ENCODE results near the gene RPN2.

The RPN2 gene

DNA sequence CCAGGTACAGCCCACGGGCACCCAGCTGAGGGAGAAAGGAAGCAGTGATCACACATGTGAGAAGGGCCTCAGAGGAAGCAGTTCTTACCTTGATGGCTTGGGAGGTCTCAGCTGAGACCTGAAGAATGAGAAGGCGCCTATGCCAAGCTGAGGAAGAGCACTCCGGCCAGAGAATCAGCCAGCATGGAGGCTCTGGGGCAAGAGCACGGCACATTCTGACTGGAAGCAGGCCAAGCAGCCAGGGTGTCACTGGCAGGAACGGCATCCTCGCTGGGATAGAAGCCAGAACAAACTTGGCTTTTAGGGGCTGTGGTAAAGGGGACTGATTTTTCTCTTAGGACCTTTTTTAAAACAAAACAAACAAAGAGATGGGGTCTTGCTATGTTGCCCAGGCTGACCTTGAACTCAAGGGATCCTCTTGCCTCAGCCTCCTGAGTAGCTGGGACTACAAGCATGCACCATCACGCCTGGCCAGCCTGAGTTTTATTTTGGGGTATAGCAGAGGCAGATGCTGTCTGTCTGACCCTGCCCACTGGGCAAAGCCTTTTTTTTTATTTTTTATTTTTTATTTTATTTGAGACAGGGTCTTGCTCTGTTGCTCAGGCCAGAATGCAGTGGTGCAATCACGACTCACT lies 64.9 kb downstream of the RPN2 start:
- DNase-seq = peak; percentile 39

DNA sequence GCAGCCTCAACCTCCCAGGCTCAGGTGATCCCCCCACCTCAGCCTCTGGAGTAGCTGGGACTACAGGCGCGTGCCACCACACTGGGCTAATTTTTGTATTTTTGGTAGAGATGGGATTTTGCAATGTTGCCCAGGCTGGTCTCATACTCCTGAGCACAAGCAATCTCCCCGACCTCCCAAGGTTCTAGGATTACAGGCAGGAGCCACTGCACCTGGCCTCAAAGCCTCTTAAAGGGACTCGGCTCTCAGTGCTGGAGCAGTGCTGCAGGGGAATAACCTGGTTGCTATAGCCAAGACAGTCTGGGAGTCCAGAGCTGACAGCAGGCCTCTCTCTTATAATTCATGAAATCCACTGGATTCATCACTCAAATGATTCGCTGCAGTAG lies 65.4 kb downstream of the RPN2 start:
- DNase-seq = no peak

DNA sequence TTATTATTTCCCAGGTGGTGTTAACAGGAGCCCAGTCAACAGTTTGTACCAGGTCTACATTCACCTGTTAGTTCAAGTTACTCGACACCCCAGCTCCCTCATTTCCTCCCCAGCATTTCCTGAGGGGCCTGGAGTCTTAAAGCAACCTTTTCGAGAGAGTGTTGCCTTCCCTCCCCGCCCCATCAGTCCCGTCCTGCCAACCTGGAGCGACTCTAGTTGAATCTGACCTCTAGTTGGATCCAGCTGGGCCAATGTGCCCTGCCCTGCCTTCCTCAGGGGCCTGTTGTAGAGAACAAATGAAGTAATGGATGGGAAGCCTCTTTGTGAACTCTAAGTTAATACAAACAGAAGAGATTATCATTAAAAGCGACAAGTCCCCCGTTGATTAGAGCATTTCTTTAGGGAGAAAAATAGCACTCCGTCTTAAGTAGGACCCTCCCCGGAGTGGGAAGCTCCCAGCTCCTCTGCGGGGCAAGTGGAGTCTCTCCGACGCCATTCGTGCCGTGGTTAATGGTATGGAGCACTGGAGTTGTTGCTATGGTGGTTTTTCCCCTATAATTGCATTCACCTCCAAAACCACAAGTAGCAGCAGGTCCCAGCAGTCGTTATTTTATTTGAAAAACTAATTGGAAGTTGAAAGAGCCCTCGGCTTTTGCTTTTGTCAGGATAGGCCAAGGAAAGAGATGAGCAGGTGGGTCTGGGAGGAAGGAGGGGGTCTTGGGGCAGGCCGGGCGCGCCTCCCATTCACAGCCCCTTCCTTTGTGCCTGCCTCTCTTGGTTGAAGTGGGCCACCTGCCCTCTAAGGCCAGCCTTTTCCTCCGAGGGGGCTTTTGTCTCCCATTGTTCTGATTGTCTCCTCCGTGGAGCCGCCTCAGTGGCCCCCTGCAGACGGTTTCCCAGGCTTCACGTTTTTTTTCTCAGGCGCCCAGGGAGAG lies 66.4 kb downstream of the RPN2 start:
- no peak for DNase-seq

DNA sequence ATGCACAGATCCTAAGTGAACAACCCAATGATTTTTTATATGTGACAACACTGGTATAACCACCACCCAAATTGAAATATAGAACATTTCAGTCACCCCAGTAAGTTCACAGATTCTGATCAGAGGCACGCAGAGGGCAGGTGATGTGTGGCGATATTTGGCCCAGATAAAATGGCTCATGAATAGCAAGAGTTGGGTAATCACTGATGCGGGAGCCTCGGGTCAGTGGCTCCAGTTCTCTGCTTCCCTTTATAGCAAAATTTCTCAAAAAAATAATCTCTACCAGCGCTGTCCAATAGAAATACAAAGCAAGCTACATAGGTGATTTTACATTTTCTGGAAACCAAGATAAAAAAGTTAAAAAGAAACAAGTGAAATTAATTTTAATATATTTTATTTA lies 67.6 kb downstream of the RPN2 start:
- DNase-seq = no peak

GRCh38 chr20:37247547-37247946 lies 68.4 kb downstream of the RPN2 start:
- no peak for DNase-seq

GRCh38 chr20:37249304-37249703 lies 70.2 kb downstream of the RPN2 start:
- DNase-seq = no peak

GRCh38 chr20:37251825-37252477 lies 72.8 kb downstream of the RPN2 start:
- no peak for DNase-seq

- no peak for DNase-seq
These were observed 74.0 kb downstream of the RPN2 start for GRCh38 chr20:37253087-37253486.

GRCh38 chr20:37254114-37254878 lies 75.2 kb downstream of the RPN2 start:
- no peak for DNase-seq

DNA sequence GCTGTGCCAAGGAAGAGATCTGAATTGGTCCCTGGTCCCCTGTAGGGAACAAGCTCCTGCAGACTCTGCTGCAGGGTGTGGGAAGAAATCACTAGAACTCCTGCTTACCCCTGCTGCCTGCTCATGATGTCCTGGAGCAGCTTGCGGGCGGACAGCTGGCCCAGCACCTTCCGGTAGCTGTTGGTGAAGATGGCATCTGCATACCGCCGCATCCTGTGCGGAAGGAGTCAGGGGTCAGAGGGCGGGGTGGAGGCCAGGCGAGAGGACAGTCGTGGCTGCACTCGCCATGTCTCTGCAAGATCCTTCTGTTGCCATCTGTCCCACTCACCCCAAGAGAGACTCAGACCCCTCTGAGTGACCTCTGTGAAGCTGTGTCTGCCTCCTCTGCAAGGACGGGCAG lies 77.2 kb downstream of the RPN2 start:
- no peak for DNase-seq

- DNase-seq = no peak
These were observed 78.4 kb downstream of the RPN2 start for GRCh38 chr20:37257530-37257929.

DNA sequence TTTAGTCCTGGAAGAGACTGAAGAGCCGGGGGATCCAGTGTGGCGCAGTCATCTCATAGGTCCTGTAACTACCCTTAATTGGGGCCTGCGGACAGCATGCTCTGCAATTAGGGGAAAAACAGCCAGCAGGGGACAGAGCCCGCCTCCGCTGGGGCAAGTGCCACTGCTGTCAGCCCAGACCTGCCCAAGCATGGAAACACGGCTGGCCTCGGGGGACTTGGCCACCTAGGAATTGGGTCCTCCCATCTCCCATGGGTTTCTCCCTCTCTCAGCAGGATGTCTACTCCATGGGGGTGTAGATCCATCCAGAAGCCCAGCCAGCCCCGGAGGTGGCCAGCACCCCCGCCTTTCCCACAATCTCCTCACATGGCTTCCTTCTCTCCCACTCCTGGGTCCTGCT lies 78.9 kb downstream of the RPN2 start:
- peak; percentile 44 for DNase-seq

DNA sequence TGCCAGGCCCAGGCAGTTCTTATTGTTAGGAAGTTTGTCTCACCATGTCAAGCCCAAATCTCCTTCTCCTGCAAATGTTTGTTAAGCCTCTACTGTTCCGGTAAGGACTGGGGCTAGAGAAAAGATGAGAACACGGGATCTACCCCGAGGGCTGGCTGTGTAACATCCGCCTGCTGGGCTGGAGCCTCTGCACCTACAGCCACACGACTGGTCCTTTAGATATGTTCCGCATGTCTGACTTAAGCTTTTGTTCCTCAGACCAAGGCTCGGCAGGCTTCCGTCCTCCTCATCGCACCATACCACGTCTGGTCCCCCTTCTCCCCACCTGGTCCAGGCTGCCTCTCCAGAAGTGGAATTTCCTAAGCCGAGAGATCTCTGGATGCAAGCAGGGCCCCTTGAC lies 79.9 kb downstream of the RPN2 start:
- no peak for DNase-seq

DNA sequence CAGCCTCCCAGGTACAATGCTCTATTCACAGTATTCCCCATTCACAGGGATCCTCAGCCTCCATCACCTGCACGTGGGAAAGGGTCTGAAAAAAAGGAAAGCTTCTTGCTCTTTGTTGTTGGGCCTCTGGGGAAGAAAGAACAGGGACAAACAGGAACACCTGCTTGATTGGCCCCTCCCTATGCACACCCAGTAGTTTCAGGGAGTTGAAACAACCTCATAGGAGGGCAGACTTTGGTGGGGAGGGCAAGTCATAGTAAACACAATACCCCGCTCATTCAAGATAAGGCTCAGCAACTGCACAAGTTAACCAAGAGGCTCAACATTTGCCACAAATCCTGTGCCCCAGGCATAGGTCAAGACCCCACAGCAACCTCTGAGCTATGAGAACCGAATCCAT lies 80.7 kb downstream of the RPN2 start:
- DNase-seq = no peak

- no peak for DNase-seq
These were observed 81.8 kb downstream of the RPN2 start for GRCh38 chr20:37260923-37261322.

GRCh38 chr20:37261714-37262113 lies 82.6 kb downstream of the RPN2 start, which contains the start of gene GHRH:
TSS of gene GHRH (minus strand) at chr20:37261814. CDS start at chr20:37256889, 4,925 bp downstream.
- DNase-seq = no peak

GRCh38 chr20:37262505-37262904 lies 83.4 kb downstream of the RPN2 start:
- no peak for DNase-seq

DNA sequence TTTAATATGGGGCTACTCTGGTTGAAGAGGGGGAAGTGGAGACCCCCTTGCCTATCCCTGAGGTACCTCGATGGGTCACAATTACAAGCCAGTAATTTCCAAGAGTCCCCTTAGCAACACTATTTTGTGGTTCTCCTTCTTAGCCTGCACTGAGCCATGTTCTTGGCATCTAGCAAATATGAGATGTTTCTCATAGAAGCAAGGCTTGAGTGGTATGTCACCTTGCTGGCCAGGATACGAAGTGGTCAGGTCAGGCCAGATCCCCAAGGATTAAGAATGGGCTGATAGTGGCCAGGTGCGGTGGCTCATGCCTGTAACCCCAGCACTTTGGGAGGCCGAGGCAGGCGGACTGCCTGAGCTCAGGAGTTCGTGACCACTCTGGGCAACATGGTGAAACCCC lies 84.6 kb downstream of the RPN2 start:
- no peak for DNase-seq

GRCh38 chr20:37265152-37265551 lies 86.0 kb downstream of the RPN2 start:
- DNase-seq = no peak

DNA sequence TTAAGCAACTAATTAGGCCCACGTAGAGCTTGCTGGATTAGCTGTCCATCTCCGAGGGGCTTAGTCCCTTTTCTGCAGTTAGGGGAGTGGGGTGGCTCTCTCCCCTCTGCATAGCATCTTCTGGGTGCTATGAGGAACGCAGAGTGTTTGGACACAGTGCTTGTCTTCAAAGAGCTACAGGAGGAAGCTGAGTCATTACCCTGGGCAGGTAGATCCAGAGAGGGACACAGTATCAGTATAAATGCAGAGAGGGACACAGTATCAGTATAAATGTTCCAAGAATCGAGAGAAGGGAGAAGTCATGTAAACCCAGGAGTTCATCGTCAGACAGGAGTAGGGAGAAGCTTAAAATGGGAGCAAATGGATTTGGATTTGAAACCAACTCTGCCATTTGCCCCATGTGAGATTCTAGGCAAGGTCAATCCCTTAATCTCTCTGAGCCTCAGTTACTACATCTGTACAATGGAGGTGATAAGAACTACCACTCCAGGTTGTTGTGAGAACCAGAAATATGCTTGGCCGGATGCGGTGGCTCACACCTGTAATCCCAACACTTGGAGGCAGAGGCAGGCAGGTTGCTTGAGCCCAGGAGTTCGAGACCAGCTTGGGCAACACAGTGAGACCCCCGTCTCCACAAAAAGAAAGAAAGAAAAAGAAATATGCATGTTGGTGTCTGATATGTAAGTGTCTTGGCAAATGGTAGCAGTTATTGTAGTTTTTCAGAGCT lies 88.0 kb downstream of the RPN2 start:
- DNase-seq = no peak

DNA sequence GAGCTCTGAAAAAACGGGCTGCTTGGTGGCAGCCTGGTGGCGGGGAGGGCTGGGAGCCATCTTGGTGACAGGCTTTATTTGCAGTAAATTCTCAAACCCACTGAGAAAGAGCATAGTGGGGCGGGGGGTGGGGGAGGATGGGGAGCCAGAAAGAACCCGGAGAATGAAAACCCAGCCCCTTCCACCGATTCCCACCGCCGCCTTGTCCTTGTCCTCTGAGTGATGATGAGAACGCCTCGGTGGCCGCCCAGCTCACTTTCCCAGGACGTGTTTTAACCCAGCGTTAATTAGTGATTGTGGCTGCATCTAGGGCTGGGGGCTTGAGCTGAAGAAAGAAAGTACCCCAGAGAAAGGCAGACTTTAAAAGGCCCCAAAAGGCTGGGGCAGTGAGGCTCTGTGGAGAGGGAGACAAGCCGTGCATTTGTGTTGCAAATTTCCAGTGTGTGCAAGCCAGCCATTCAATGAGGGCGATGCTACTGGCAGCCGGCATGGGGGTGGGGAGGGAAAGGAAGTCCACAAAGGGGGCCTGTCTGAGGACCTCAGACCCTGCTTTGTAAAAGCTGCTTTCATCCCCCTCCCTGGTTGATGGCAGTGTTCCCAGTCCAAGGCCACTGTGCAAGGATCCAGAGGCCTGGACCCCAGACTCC lies 88.7 kb downstream of the RPN2 start:
- no peak for DNase-seq

Data from femur (tissue), 1 donor.